HG03521 (cell line): ENCODE results near the gene EHD2.
A peak's percentile ranks its signal among the peaks of the same experiment; 100 is the strongest.
"Not testable (repeated sequence)": the region's sequence is repeated elsewhere in the genome, so short reads cannot be mapped to it uniquely, and the experiment has no call there.

Source experiments
- ATAC-seq: cut with Tn5 transposase; IDR thresholded peaks from one replicate; pipeline ENCODE4 v1.9.1; 2021; ENCODE audit warnings: mild to moderate bottlenecking, moderate library complexity; ENCODE audit not compliant: unreplicated experiment

Gene EHD2

DNA sequence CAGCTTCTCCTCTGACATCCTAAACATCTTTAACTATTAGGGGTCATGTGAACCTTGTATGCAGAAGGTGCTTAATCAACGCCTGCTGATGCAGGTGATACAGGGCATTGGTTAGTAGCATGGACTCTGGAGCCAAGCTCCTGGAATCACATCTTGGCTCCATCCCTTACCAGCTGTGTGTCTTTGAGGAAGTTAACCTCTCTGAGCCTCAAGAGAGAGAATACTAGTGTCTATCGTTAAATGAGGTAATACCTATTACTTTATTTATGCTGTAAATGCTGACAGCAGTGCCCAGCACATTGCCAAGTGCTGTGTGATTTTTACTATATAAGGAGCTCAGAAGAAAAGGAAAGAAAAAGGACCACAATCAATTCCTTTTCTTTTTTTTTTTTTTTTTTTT is 54.1 kb downstream of the EHD2 start:
- ATAC-seq = no peak

DNA sequence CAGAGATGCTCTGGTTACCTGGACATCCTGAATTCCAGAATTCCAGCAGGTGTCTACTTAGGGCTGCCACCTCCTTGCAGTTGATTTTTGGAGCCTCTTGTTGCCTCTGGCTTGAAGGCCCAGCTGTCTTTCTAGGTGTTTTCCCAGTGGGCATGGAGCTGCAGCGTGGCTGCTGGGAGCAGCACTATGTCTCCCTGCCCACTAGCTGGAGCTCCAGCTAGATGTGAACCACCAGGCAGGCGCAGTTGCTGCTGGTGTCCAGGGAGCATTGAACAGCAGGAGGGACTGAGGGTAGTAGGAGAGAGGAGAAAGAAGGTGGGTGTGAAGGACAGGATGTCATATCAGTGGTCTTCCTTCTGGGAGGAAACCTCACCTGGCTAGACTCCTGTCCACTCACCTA is 55.4 kb downstream of the EHD2 start:
- ATAC-seq = no peak

DNA sequence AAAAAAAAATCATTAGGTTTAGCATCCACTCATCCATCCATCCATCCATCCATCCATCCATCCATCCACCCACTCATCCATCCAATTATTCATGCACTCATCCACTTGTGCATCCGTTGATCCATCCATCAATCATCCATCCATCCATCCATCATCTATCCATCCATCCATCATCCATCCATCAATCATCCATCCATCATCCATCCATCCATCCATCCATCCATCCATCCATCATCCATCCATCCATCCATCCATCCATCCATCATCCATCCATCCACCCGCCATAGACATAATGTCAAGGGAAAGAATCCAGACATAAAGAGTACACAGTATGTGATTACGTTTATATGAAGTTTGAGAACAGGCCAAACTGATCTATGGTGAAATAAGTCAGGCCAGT is 56.3 kb downstream of the EHD2 start:
- no peak for ATAC-seq

DNA sequence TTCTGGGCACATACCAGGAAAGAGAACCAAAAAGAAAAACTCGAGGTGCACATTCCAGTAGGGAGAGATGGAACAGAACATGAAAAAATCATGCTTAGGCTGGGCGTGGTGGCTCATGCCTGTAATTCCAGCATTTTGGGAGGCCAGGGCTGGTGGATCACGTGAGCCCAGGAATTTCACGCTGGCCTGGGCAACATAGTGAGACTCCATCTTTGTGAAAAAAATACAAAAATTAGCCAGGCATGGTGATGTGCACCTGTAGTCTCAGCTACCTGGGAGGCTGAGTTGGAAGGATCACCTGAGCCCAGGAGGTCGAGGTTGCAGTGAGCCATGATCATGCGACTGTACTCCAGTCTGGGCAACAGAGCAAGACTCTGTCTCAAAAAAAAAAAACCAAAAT is 58.1 kb downstream of the EHD2 start:
- not testable (repeated sequence) for ATAC-seq

DNA sequence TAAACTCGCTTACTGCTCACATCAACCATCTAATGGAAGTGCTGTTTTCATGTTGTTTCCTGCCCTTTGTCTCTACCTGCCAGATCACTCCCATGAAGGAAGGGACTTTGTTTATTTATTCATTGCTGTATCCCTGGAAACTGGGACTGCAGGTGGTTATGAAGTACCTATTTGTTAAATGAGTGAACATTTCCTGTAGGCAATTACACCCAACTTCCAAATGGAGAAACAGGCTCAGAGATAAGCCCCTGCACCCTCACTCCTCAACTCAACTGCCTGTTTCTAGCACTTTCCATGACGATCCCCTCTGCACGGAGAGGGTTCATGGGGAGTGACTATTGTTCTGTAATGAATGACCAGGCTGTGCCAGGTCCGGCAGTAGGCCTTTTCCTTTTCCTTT is 63.3 kb downstream of the EHD2 start:
- ATAC-seq = no peak

DNA sequence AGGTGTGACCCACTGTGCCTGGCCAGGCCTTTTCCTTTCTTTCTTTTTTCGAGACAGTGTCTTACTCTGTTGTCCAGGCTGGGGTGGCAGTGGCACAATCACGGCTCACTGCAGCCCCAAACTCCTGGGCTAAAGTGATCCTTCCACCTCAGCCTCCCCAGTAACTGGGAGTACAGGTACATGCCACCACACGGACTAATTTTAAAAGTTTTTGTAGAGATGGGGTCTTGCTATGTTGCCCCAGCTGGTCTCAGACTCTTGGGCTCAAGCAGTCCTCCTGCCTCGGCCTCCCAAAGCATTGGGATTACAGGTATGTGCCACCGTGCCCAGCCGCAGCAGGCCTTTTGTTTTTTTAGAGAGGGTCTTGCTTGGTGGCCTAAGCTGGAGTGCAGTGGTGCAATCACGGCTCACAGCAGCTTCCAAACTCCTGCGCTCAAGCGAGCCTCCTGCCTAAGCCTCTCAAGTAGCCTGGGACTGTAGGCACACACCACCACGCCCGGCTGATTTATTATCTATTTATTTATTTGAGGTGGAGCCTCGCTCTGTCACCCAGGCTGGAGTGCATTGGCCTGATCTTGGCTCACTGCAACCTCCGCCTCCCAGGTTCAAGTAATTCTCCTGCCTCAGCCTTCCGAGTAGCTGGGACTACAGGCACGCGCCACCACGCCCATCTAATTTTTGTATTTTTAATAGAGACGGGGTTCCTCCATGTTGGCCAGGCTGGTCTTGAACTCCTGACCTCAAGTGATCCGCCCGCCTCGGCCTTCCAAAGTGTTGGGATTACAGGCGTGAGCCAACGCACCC is 64.2 kb downstream of the EHD2 start:
- ATAC-seq = not testable (repeated sequence)

DNA sequence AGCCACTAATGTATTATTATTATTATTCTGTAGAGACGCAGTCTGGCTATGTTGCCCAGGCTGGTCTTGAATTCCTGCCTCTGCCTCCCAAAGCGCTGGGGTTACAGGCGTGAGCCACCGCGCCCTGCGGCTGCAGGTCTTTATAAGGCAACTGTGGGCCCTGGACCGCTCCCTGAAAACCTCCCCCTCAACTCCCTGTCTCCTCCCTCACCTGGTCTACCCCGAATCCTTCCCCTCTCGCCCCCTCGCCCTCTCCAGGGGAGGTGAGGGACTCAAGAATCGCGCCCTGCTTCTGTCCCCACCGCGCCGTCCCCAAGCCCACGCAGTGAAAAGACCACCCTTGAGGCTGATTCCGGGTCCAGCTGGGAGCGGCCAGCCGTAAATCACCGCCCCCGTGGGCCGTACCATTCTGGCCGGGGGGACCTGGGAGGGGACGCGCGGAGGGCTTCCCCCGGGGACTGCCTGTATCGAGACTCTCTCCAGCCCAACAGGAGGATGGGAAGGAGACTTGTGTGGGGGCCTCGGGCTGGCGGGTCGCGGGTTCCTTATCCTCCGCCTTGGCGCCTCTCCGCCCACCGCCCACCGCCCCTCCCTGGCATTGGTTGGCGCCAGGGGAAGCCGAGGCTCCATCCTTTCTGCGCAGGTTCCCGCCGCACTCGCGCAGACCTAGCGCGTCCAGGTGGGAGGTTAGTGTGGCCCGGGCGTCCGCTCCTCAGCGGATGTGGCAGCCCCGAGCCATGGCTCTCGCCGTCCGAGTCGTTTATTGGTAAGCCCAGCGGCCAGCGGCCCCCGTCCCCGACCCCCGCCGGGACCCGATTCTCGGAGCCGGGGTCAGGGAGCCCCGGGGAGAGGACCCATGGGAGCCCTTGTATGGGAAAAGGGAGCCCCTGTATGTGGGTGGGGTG is 65.1 kb downstream of the EHD2 start, which contains the start of gene SELENOW:
Gene SELENOW, plus strand, starts transcription at position 655 of the 905 bp plus-strand sequence. Its CDS starts 83 bp downstream, at position 738.
- peak; percentile 54 for ATAC-seq

DNA sequence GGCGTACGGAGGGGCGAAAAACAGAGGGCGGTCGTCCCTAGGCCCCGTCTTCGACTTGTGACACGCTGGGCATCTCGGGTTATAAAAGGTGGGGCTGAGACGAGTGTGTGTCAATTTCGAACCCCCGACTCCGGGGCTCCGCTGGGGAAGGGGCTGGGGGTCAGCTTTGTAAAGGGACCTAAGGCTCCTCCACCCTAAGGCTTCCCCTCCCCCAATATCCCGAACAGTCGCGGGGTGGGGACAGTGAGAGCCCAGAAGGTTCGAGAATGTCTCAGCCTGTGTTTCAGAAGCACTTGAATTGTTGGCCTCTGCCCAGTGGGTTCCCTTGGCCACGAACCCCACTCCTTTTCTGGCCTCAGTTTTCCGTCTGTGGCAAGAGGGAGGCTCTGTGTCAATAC is 65.7 kb downstream of the EHD2 start:
- ATAC-seq = no peak

DNA sequence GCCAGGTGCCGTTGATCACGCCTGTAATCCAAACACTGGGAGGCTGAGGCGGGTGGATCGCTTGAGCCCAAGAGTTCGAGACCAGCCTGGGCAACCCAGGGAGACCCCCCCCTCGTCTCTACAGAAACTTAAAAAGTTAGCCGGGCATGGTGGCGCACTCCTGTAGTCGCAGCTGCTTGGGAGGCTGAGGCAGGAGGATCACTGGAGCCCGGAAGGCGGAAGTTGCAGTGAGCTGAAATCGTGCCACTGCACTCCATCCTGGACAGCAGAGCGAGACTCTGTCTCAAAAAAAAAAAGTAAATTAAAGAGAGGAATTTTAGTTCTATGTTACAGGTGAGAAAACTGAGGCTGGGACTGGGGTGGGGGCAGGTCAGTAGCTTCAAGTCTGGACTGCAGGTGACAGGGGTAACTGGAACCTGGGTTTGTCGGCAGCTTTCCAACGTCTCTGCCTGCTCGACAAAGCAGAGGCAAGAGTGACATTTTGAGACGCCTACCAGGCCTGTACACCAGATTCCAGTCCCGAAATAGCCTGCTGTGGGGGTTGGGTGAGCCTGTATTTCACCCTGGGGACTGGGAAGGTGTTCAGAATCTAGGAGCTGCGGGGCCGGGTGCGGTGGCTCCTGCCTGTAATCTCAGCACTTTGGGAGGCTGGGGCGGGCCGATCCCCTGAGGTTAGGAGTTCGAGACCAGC is 66.4 kb downstream of the EHD2 start:
- ATAC-seq = no peak

DNA sequence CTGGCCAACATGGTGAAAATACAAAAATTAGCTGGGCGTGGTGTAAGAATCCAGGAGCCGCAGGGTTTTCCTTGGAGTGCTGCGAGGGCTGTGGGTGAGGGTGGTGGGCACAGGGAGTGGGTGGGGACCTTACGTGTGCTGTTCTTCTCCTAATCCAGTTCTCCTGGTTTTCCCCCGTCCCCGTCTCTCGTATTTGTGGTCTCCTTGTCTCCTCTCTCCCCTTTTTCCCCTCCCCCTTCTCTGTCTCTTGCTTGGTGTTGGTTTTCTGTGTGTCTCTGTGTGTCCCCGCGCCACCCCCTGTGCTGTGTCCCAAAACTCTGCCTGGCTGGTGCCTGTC is 67.0 kb downstream of the EHD2 start:
- no peak for ATAC-seq

DNA sequence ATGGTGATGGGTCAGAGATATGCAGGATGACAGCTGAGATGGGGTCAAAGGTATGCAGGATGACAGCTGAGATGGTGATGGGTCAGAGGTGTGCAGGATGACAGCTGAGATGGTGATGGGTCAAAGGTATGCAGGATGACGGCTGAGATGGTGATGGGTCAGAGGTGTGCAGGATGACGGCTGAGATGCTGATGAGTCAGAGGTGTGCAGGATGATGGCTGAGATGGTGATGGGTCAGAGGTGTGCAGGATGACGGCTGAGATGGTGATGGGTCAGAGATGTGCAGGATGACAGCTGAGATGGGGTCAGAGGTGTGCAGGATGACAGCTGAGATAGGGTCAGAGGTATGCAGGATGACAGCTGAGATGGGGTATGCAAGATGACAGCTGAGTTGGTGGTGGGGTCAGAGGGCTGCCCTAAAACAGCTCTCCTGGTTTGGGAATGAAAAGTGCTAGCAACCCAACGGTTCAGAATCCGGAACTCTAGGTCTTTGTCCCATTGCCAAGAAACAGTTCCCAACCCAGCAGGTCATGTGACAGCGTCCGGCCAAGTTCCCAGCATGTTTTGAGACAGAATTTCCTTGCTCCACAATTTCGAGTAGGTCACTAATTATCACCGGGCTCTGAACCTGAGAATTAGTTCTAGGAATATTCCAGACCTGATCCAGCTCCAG is 68.5 kb downstream of the EHD2 start:
- ATAC-seq = no peak

DNA sequence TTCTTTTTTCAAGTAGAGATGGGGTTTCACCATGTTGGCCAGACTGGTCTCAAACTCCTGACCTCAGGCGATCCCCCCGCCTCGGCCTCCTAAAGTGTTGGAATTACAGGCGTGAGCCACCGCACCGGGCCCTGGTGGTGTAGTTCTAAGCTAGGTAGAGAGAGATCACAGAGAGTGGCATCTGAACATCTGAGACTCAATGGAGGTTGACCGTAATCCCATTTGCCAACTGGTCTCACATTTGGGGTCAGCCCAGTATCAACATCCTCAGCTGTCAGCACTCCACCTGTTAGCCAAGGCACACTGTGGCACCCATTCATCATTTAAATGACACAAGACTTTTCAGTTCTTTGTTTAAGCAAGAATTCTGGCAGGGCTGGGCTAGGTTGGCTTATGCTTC is 73.3 kb downstream of the EHD2 start:
- ATAC-seq = no peak

DNA sequence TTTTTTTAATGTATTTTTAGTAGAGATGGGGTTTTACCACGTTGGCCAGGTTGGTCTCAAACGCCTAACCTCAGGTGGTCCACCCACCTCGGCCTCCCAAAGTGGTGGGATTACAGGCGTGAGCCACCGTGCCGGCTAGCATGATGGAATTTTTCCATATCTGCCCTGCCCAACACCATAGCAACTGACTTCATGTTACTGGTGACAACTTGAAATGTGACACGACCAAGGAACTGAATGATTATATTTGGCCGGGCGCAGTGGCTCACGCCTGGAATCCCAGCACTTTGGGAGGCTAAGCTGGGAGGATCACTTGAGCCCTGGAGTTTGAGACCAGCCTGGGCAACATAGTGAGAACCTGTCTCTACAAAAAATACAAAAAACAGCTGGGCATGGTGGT is 74.1 kb downstream of the EHD2 start:
- not testable (repeated sequence) for ATAC-seq

DNA sequence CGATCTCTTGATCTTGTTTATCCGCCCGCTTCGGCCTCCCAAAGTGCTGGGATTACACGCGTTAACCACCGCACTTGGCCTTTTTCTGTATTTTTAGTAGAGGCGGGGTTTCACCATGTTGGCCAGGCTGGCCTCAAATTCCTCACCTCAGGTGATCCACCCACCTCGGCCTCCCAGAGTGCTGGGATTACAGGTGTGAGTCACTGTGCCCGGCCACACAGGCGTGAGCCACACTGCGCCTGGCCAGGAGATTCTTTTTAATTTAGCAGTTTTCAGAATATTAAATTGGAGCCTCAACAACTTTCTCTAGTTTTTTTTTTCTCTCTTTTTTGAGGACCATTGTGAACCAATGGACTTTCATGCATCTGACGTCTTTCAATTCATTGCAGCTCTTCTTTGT is 76.6 kb downstream of the EHD2 start:
- not testable (repeated sequence) for ATAC-seq

DNA sequence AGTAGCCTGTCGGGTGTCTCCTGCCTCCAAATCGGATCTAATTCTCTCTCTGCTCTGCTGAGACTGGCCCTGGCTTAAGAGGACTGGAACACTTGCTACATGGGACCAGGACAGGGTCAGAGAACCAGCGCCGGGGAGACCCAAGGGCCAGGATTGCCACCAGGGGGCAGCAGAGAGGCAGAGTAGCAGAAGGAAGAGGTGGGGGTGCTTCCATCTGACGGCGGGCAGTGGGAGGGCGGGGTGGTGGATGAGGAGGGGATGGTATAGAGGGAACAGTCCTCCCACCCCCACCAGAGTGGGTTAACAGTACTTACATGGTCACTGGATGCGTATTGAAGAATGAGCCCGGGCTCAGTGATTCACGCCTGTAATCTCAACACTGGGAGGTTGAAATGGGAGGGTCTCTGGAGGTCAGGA is 77.2 kb downstream of the EHD2 start:
- no peak for ATAC-seq

DNA sequence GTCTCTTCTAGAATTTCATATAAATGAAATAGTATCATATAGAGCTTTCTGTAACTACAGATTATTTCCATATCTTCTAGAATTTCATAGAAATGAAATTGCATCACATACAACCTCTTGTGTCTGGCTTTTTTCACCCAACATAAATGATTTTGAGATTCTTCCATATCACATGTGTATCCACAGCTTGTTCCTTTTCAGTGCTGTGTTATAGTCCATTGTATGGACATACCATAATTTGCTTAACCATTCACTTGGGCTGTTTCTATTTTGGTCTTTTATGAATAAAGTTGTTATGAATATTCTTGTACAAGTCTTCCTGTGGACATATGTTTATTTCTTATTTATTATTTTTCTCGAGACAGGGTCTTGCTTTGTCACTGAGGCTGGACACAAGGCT is 79.4 kb downstream of the EHD2 start:
- no peak for ATAC-seq
